Brain microvascular endothelial cell (primary cell): ENCODE measurements around the gene SHMT2.

ENCODE experiments used
- DNase-seq: peaks from one replicate; pipeline ENCODE4 v3.0.0-alpha.2; 2020
- H3K27ac ChIP-seq: fragments of 250-450 bp; sonication (Bioruptor Pico); 2 replicates; pipeline ENCODE4 v1.5.1; 2020; ENCODE audit warnings: mild to moderate bottlenecking, moderate library complexity
- H3K27me3 ChIP-seq: fragments of 250-450 bp; sonication (Bioruptor Pico); replicated peaks from 2 replicates; pipeline ENCODE4 v1.5.1; 2020; ENCODE audit warnings: mild to moderate bottlenecking
- H3K36me3 ChIP-seq: fragments of 250-450 bp; sonication (Bioruptor Pico); replicated peaks from 2 replicates; pipeline ENCODE4 v1.5.1; 2020; ENCODE audit warnings: mild to moderate bottlenecking
- H3K4me3 ChIP-seq: 2 replicates; pipeline ENCODE4 v1.5.1; 2011; ENCODE audit warnings: low read depth, mild to moderate bottlenecking, control low read depth, low read length, moderate library complexity
- CTCF ChIP-seq: IDR thresholded peaks from 2 replicates; pipeline ENCODE4 v1.5.1; 2011; ENCODE audit warnings: low read depth, mild to moderate bottlenecking, moderate library complexity, low read length, control low read depth, inconsistent platforms; ENCODE audit errors: missing control alignments
- in situ Hi-C: cut with HindIII; loops from 2 replicates; pipeline ENCODE4 v1.10.0; 2017; ENCODE audit warnings: low sequenced_read_pairs, low pct_ligation_motif_present

SHMT2 gene

GRCh38 chr12:57219993-57220754 is 9.3 kb upstream of the SHMT2 start:
- no peaks in the 10 kb centered on the region for H3K36me3 ChIP-seq
- DNase-seq, result no peak
- in situ Hi-C loops, result no loop called here
- peaks cover 47% of the 10 kb centered on the region for H3K27me3 ChIP-seq
- no peak for TF ChIP-seq CTCF
- no peak overlapping the region for H3K4me3 ChIP-seq
- H3K27ac ChIP-seq, result no peak overlapping the region

GRCh38 chr12:57220770-57221168 is 8.7 kb upstream of the SHMT2 start:
- H3K27ac ChIP-seq, result no peak overlapping the region
- no peak for DNase-seq
- no peaks in the 10 kb centered on the region for H3K36me3 ChIP-seq
- TF ChIP-seq CTCF, result no peak
- peaks cover 41% of the 10 kb centered on the region for H3K27me3 ChIP-seq
- H3K4me3 ChIP-seq, result no peak overlapping the region
- in situ Hi-C loops, result no loop called here

- TF ChIP-seq CTCF, result no peak
- in situ Hi-C loops, result no loop called here
- peaks cover 35% of the 10 kb centered on the region for H3K27me3 ChIP-seq
Observed at GRCh38 chr12:57221169-57221917, 8.2 kb upstream of the SHMT2 start.

DNA sequence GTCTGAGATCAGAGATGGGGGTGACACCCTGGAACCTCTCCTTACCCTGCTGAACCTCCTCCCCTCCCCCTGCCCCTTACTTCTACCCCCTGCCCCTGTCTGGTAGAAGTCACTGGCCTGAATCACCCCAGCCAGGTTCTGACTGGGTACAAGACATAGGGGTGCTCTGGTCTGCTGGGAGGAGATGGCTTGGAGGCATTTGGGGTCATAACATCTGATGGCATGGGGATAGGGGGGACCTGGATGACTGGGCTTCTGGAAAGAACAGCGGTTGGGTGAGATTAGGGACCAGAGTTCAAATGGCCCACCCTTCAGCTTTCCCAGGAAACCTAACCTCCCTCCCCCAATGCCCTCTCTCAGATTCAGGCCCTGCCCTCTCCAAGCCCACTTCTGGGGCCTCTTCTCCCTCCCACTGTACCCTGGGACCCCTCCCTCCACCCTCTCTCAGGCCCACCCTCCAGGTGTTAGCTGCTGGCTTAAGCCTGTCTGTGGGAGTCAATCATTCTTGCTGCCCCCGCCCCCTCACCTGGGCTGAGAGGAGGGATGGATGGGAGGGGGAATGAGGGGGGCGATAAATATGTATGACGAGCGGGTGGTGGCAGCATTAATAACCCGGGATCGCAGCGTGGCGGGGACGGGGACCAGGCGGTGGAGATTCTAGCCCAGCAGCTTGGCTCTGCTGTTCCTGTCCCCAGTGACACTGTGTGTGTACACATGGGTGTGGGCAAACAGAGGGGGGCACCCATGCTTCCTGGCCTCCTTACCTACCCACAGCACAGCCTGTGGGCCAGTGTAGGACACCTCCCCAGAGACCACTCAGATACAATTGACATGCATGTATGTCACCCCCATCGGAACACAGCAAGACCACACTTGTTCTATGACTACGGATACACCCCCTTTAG is 7.0 kb upstream of the SHMT2 start:
- no peak for TF ChIP-seq CTCF
- in situ Hi-C loops, result no loop called here
- no peak overlapping the region for H3K4me3 ChIP-seq
- H3K27ac ChIP-seq, result no peak overlapping the region
- DNase-seq, result no peak
- H3K27me3 ChIP-seq, result peaks cover 27% of the 10 kb centered on the region
- no peaks in the 10 kb centered on the region for H3K36me3 ChIP-seq

More at GRCh38 chr12:57221169-57221917, 8.2 kb upstream of the SHMT2 start:
- no peak for DNase-seq
- no peak overlapping the region for H3K4me3 ChIP-seq
- no peak overlapping the region for H3K27ac ChIP-seq
- H3K36me3 ChIP-seq, result no peaks in the 10 kb centered on the region

DNA sequence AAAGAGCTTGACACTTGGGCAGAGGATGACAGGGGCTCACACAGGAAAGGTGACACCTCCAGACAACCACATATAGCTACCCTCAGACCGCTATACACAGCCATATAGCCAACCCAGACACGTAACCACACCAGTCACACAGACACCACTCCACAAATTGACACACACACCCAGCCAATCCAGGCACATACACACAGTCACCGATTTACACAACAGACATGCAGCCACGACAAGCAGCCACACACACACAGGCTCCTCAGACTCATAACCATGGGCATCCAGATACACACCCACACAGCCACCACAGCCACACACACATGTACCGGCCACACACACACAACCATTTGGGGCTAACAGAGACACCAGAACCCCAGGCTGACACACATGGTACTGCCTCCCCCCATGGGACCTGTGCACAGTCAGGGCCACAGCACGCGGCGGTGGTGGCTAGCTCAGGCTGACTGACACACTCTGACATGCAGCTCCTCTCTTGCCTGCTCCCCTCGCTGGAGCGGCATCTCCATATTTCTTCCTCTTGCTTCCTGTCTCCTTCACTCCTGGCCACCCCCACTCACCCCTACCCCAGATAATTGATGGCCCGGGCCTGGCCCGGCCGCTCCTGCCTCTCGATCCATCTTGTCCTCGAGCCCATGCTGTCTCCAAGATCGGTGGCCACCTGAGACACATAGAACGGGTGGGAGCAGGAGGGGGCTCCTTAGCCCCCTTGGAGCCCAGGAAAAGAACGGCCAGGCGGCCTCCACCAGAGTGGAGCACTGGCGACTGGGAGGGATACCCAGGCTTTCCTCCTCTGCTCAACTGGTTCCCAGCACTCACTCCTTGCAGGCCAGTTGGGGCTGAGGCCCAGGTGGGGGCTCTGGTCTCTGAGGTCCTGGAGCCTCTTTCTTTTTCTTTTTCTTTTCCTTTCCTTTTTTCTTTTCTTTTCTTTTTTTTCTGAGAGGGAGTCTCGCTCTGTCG is 6.0 kb upstream of the SHMT2 start:
- H3K4me3 ChIP-seq, result no peak overlapping the region
- TF ChIP-seq CTCF, result no peak
- in situ Hi-C loops, result no loop called here
- no peaks in the 10 kb centered on the region for H3K36me3 ChIP-seq
- no peak for DNase-seq
- no peak overlapping the region for H3K27ac ChIP-seq
- peaks cover 24% of the 10 kb centered on the region for H3K27me3 ChIP-seq
